NT2/D1 (cell line): ENCODE measurements around the gene NDST1.

ENCODE experiments used
- SUZ12 ChIP-seq: IDR thresholded peaks from 2 replicates; pipeline ENCODE4 v1.6.1; 2011; ENCODE audit not compliant: insufficient read length, insufficient read depth; ENCODE audit errors: extremely low read depth
- YY1 ChIP-seq: IDR thresholded peaks from 2 replicates; pipeline ENCODE4 v1.6.1; 2011; ENCODE audit not compliant: insufficient read length, insufficient read depth
- ZNF274 ChIP-seq: IDR thresholded peaks from 2 replicates; pipeline ENCODE4 v1.6.1; 2011; ENCODE audit warnings: mild to moderate bottlenecking, low read depth, low read length

DNA sequence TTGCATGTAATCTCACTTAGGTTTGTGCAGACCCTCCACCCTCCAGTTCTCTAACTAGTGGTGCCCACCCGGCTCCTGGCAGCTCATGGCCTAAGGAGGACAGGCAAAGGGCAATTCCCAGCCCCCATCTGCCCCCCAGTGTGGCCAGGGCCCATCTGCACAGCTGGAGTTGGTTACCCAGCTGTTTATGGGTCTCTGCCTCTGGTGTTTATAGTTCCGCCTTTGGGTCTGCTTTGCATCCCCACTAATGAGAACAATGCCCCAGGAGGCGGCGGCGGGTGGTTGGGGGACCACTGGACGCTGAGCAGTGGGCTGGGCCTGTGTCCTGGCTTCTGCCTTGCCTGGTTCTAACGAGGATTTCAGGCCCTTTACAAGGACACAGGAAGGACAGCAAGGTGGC, 62.4 kb downstream of the NDST1 start:
- TF ChIP-seq ZNF274 (no peak), YY1 (no peak), SUZ12 (no peak)
